ENCODE results near the gene CYP26C1.

GRCh38 chr10:93071177-93071472, 10.5 kb downstream of the CYP26C1 start:
- no peak for TF ChIP-seq POLR2A (IDR thresholded peaks at IDR 0.05; ENCODE audit: low read depth, low read length)
- no peak for TF ChIP-seq TAF1 (IDR thresholded peaks at IDR 0.05; ENCODE audit: borderline replicate concordance, low read depth, low read length)
